OCI-LY7 (cell line): ENCODE measurements around the gene ARHGAP42. TPM values are rescaled to one million over a fixed set of nuclear protein-coding genes. Genes with fewer than 3 reads are reported as not detected.

Experiments
- BruUV-seq: library from RNA; stranded (reverse); fragments of 400-500 nt; replicated peaks from 2 replicates; lab custom pipeline; 2021; lab: Mats Ljungman, UMichigan
- CTCF ChIA-PET: fragments of 300-600 bp; sonication (Branson Sonifier 250); formaldehyde crosslinking; loops from one replicate; lab custom pipeline; 2022; ENCODE audit warnings: antibody characterized with exemption; ENCODE audit not compliant: unreplicated experiment; lab: Charles Lee
- POLR2A ChIA-PET: fragments of 300-600 bp; sonication (Branson Sonifier 250); formaldehyde crosslinking; loops from one replicate; lab custom pipeline; 2022; ENCODE audit warnings: antibody characterized with exemption; lab: Charles Lee
- DNase-seq: peaks from one replicate; pipeline ENCODE4 v3.0.0-alpha.2; 2015; ENCODE audit warnings: low spot score
- H2AFZ ChIP-seq: fragments of 200-600 bp; sonication (generic), shearing (Covaris generic); 2 replicates; pipeline ENCODE4 v1.6.1; 2014; ENCODE audit warnings: mild to moderate bottlenecking, antibody characterized with exemption, low read length, moderate library complexity
- H3K27ac ChIP-seq: fragments of 200-600 bp; sonication (generic); 2 replicates; pipeline ENCODE4 v1.5.1; 2014; ENCODE audit warnings: mixed run types, low read depth, mild to moderate bottlenecking, moderate library complexity, low read length, inconsistent platforms; ENCODE audit not compliant: poor library complexity, severe bottlenecking
- H3K36me3 ChIP-seq: fragments of 200-600 bp; sonication (generic); 2 replicates; pipeline ENCODE4 v1.6.1; 2014; ENCODE audit warnings: mild to moderate bottlenecking, antibody characterized with exemption, low read length, moderate library complexity, mixed read lengths; ENCODE audit not compliant: insufficient read depth
- H3K4me1 ChIP-seq: fragments of 200-600 bp; sonication (generic); 2 replicates; pipeline ENCODE4 v1.5.1; 2014; ENCODE audit warnings: mild to moderate bottlenecking, low read length; ENCODE audit not compliant: insufficient read depth, poor library complexity, severe bottlenecking
- H3K4me2 ChIP-seq: fragments of 200-600 bp; sonication (generic); 2 replicates; pipeline ENCODE4 v1.6.1; 2014; ENCODE audit warnings: mild to moderate bottlenecking, low read length
- H3K4me3 ChIP-seq: fragments of 200-600 bp; sonication (generic); 2 replicates; pipeline ENCODE4 v1.5.1; 2014; ENCODE audit warnings: mild to moderate bottlenecking, low read depth, low read length; ENCODE audit not compliant: poor library complexity, severe bottlenecking
- H3K79me2 ChIP-seq: fragments of 200-600 bp; sonication (generic); 2 replicates; pipeline ENCODE4 v1.6.1; 2016; ENCODE audit warnings: low read depth, mild to moderate bottlenecking, low read length, moderate library complexity, mixed read lengths; ENCODE audit not compliant: insufficient read depth
- H3K9me2 ChIP-seq: fragments of 200-600 bp; sonication (generic); 2 replicates; pipeline ENCODE4 v1.6.1; 2016; ENCODE audit warnings: mild to moderate bottlenecking, low read length, mixed read lengths; ENCODE audit not compliant: insufficient read depth
- H3K9me3 ChIP-seq: fragments of 200-600 bp; sonication (generic); 2 replicates; pipeline ENCODE4 v1.6.1; 2014; ENCODE audit warnings: mild to moderate bottlenecking, mixed run types, low read length, mixed read lengths
- H4K20me1 ChIP-seq: fragments of 200-600 bp; sonication (generic); 2 replicates; pipeline ENCODE4 v1.6.1; 2014; ENCODE audit warnings: mild to moderate bottlenecking, antibody characterized with exemption, low read length, moderate library complexity, mixed read lengths; ENCODE audit not compliant: insufficient read depth
- CTCF ChIP-seq: fragments of 200-600 bp; sonication (generic); conservative IDR thresholded peaks from 2 replicates; pipeline ENCODE4 v1.5.1; 2014; ENCODE audit warnings: mild to moderate bottlenecking, antibody characterized with exemption, low read length, moderate library complexity, mixed read lengths
- EZH2phosphoT487 ChIP-seq: fragments of 200-600 bp; sonication (generic); IDR thresholded peaks from 2 replicates; pipeline ENCODE4 v1.6.1; 2018; ENCODE audit warnings: low read depth, borderline replicate concordance, mild to moderate bottlenecking, mixed run types, antibody characterized with exemption, low read length, moderate library complexity, mixed read lengths
- intact Hi-C: fragments of 100-400 bp; cut with micrococcal nuclease; formaldehyde crosslinking; loops from one replicate; pipeline ENCODE4 v1.10.0; 2022; ENCODE audit not compliant: unreplicated experiment
- total RNA-seq, 2 experiments: library from RNA; depleted of rRNA in 1 of 2; stranded (reverse); fragments of >200 nt in 1 of 2; shearing (Covaris generic) in 1 of 2; gene quantifications; 2 replicates each; pipeline ENCODE4 v1.2.3, GENCODE V29; 2014 to 2022

The ARHGAP42 gene
- total RNA-seq, 2 experiments from 2014 or later: not detected

GRCh38 chr11:100965346-100965745 lies 278.3 kb downstream of the ARHGAP42 start:
- Histone ChIP-seq H3K36me3 (no peaks in the 10 kb centered on the region), H2AFZ (no peak overlapping the region), H4K20me1 (no peaks in the 10 kb centered on the region), H3K79me2 (no peaks in the 10 kb centered on the region), H3K4me3 (no peak overlapping the region), H3K9me3 (no peaks in the 10 kb centered on the region), H3K4me2 (no peak overlapping the region), H3K4me1 (no peaks in the 10 kb centered on the region), H3K27ac (no peak overlapping the region), H3K9me2 (no peaks in the 10 kb centered on the region)
- TF ChIP-seq CTCF (no peak), EZH2phosphoT487 (no peak)
- intact Hi-C loops: no loop called here
- ChIA-PET CTCF (no interaction called here), POLR2A (no interaction called here)
- no TSS peak for BruUV-seq
- DNase-seq: no peak

GRCh38 chr11:100966366-100966765 lies 279.3 kb downstream of the ARHGAP42 start:
- Histone ChIP-seq H3K79me2 (no peaks in the 10 kb centered on the region), H4K20me1 (no peaks in the 10 kb centered on the region), H3K4me3 (no peak overlapping the region), H3K9me3 (no peaks in the 10 kb centered on the region), H2AFZ (no peak overlapping the region), H3K4me2 (no peak overlapping the region), H3K4me1 (no peaks in the 10 kb centered on the region), H3K9me2 (no peaks in the 10 kb centered on the region), H3K27ac (no peak overlapping the region), H3K36me3 (no peaks in the 10 kb centered on the region)
- BruUV-seq: no TSS peak
- no peak for DNase-seq
- intact Hi-C loops: no loop called here
- TF ChIP-seq EZH2phosphoT487 (no peak), CTCF (no peak)
- ChIA-PET CTCF (no interaction called here), POLR2A (no interaction called here)

- no peak for TF ChIP-seq EZH2phosphoT487
- TF ChIP-seq CTCF: no peak
- no peaks in the 10 kb centered on the region for H3K9me3 ChIP-seq
- ChIA-PET CTCF (no interaction called here), POLR2A (interaction anchor here (0.8 to 0.9 kb wide), 2 partner anchors 9 to 15 kb away, joined by 3 read pairs; no protein-coding TSS in a partner anchor)
- no peaks in the 10 kb centered on the region for H4K20me1 ChIP-seq
- DNase-seq: no peak
- no peak overlapping the region for H3K27ac ChIP-seq
- BruUV-seq: no TSS peak
- intact Hi-C loops: no loop called here
- H3K9me2 ChIP-seq: no peaks in the 10 kb centered on the region
- no peak overlapping the region for H3K4me3 ChIP-seq
- H2AFZ ChIP-seq: no peak overlapping the region
- H3K36me3 ChIP-seq: no peaks in the 10 kb centered on the region
- no peaks in the 10 kb centered on the region for H3K79me2 ChIP-seq
- H3K4me2 ChIP-seq: no peak overlapping the region
- no peaks in the 10 kb centered on the region for H3K4me1 ChIP-seq
These were observed 281.9 kb downstream of the ARHGAP42 start for GRCh38 chr11:100969008-100969407.
